HCT116 (cell line): ENCODE data around the gene PACRG. TPM values are rescaled to one million over a fixed set of nuclear protein-coding genes. Genes with fewer than 3 reads are reported as not detected.

ENCODE experiments used
- ATAC-seq: fragments of 200-7000 bp; cut with Tn5 transposase; 2 replicates; pipeline ENCODE4 v1.9.1; 2020; ENCODE audit warnings: mild to moderate bottlenecking, moderate library complexity
- BruUV-seq: library from RNA; stranded (reverse); fragments of 400-500 nt; replicated peaks from 2 replicates; lab custom pipeline; 2021; lab: Mats Ljungman, UMichigan
- CTCF ChIA-PET: fragments of 300-600 bp; sonication (Branson Sonifier 250); formaldehyde crosslinking; loops from one replicate; lab custom pipeline; 2021; ENCODE audit warnings: antibody characterized with exemption; lab: Charles Lee
- POLR2A ChIA-PET: fragments of 300-600, 350-600 bp; sonication (Branson Sonifier 250); formaldehyde crosslinking; loops from one replicate; lab custom pipeline; 2021; ENCODE audit warnings: antibody characterized with exemption; lab: Charles Lee
- RAD21 ChIA-PET, 2 experiments: fragments of 300-600 bp; sonication (Branson Sonifier 250); formaldehyde crosslinking; loops; one replicate each; lab custom pipeline; 2023; ENCODE audit warnings: low total read pairs in 2 of 2; ENCODE audit not compliant: uncharacterized antibody in 2 of 2, unreplicated experiment in 2 of 2, low non-redundant PET in 1 of 2; lab: Charles Lee
- DNase-seq: peaks from one replicate; pipeline ENCODE4 v3.0.0-alpha.2; 2010; ENCODE audit warnings: low read depth, low spot score
- H2AFZ ChIP-seq: fragments of 200-600 bp; shearing (Covaris generic), sonication (generic); 2 replicates; pipeline ENCODE4 v1.6.1; 2017; ENCODE audit warnings: low read depth, mixed run types, mixed read lengths, antibody characterized with exemption, low read length; ENCODE audit not compliant: poor library complexity, severe bottlenecking
- H3K27ac ChIP-seq: 2 replicates; pipeline ENCODE4 v1.5.1; 2012; ENCODE audit warnings: low read depth, low read length
- H3K27me3 ChIP-seq: fragments of 200-600 bp; sonication (generic); 2 replicates; pipeline ENCODE4 v1.6.1; 2016; ENCODE audit warnings: mixed run types, low read length, mixed read lengths; ENCODE audit not compliant: insufficient read depth
- H3K36me3 ChIP-seq, 2 experiments: fragments of 200-500 bp in 1 of 2; fragments of 200-600 bp in 1 of 2; sonication (Bioruptor generic) in 1 of 2; sonication (generic) in 1 of 2; 2 replicates each; pipeline versions ENCODE4 v1.5.1 to v1.6.1; 2014 to 2016; ENCODE audit warnings: low read length in 2 of 2, inconsistent platforms in 1 of 2, mixed read lengths in 1 of 2, mixed run types in 1 of 2; ENCODE audit not compliant: insufficient read depth in 2 of 2, control insufficient read depth in 1 of 2
- H3K4me1 ChIP-seq, 2 experiments: fragments of 200-600 bp in 1 of 2; sonication (generic) in 1 of 2; 2 replicates each; pipeline versions ENCODE4 v1.5.1 to v1.6.1; 2012 to 2017; ENCODE audit warnings: low read length in 2 of 2, inconsistent platforms in 1 of 2, mild to moderate bottlenecking in 1 of 2, mixed read lengths in 1 of 2, mixed run types in 1 of 2, moderate library complexity in 1 of 2; ENCODE audit not compliant: insufficient read depth in 2 of 2, control insufficient read depth in 1 of 2
- H3K4me2 ChIP-seq: fragments of 200-600 bp; sonication (generic); 2 replicates; pipeline ENCODE4 v1.6.1; 2017; ENCODE audit warnings: mixed run types, low read length, mixed read lengths
- H3K4me3 ChIP-seq, 2 experiments: fragments of 200-600 bp in 1 of 2; sonication (generic) in 1 of 2; replicated peaks in 1 of 2; 2 replicates each; pipeline ENCODE4 v1.5.1; 2011 to 2016; ENCODE audit warnings: low read length in 2 of 2, control low read depth in 1 of 2, low read depth in 1 of 2, mild to moderate bottlenecking in 1 of 2, mixed read lengths in 1 of 2, mixed run types in 1 of 2
- H3K79me2 ChIP-seq: fragments of 200-600 bp; sonication (generic); 2 replicates; pipeline ENCODE4 v1.6.1; 2017; ENCODE audit warnings: mild to moderate bottlenecking, mixed run types, low read length, moderate library complexity, mixed read lengths; ENCODE audit not compliant: insufficient read depth
- H3K9ac ChIP-seq: fragments of 200-600 bp; sonication (generic); 2 replicates; pipeline ENCODE4 v1.6.1; 2016; ENCODE audit warnings: low read length, mixed read lengths
- H3K9me2 ChIP-seq: fragments of 200-600 bp; sonication (generic), shearing (Covaris generic); 2 replicates; pipeline ENCODE4 v1.6.1; 2017; ENCODE audit warnings: mixed run types, mild to moderate bottlenecking, moderate library complexity; ENCODE audit not compliant: insufficient read depth
- H3K9me3 ChIP-seq, 2 experiments: fragments of 200-500 bp in 1 of 2; fragments of 200-600 bp in 1 of 2; sonication (Bioruptor generic) in 1 of 2; sonication (generic) in 1 of 2; 2 replicates each; pipeline ENCODE4 v1.6.1; 2014 to 2017; ENCODE audit warnings: low read length in 2 of 2, mixed read lengths in 2 of 2, inconsistent platforms in 1 of 2, low read depth in 1 of 2, mild to moderate bottlenecking in 1 of 2, mixed run types in 1 of 2, moderate library complexity in 1 of 2; ENCODE audit not compliant: control insufficient read depth in 1 of 2, insufficient read depth in 1 of 2
- H4K20me1 ChIP-seq: fragments of 200-600 bp; sonication (generic), shearing (Covaris generic); 2 replicates; pipeline ENCODE4 v1.6.1; 2017; ENCODE audit warnings: mixed run types, mild to moderate bottlenecking, moderate library complexity; ENCODE audit not compliant: insufficient read depth
- CBX3 ChIP-seq: IDR thresholded peaks from 2 replicates; pipeline ENCODE4 v1.6.1; 2012; ENCODE audit warnings: low read depth
- CEBPB ChIP-seq: IDR thresholded peaks from 2 replicates; pipeline ENCODE4 v1.6.1; 2012; ENCODE audit warnings: low read depth
- ELF1 ChIP-seq: IDR thresholded peaks from 2 replicates; pipeline ENCODE4 v1.6.1; 2012; ENCODE audit warnings: low read depth, borderline replicate concordance
- EZH2 ChIP-seq: fragments of 200-600 bp; sonication (generic); IDR thresholded peaks from 2 replicates; pipeline ENCODE4 v1.6.1; 2017; ENCODE audit warnings: antibody characterized with exemption, mixed run types
- EZH2phosphoT487 ChIP-seq: fragments of 200-600 bp; IDR thresholded peaks from 2 replicates; pipeline ENCODE4 v1.6.1; 2018; ENCODE audit warnings: antibody characterized with exemption, borderline replicate concordance
- POLR2A ChIP-seq: IDR thresholded peaks from 2 replicates; pipeline ENCODE4 v1.7.0; 2011; ENCODE audit warnings: borderline replicate concordance; ENCODE audit not compliant: insufficient read depth, insufficient read length; ENCODE audit errors: extremely low read depth
- RAD21 ChIP-seq: IDR thresholded peaks from 2 replicates; pipeline ENCODE4 v1.6.1; 2012; ENCODE audit warnings: low read depth, mild to moderate bottlenecking
- SP1 ChIP-seq: IDR thresholded peaks from 2 replicates; pipeline ENCODE4 v1.6.1; 2012; ENCODE audit warnings: low read depth
- TCF7L2 ChIP-seq: IDR thresholded peaks from 2 replicates; pipeline ENCODE4 v1.7.0; 2011; ENCODE audit warnings: borderline replicate concordance, inconsistent platforms; ENCODE audit not compliant: insufficient read depth, insufficient read length; ENCODE audit errors: extremely low read depth
- ZFX ChIP-seq: fragments of 450-650 bp; IDR thresholded peaks from 2 replicates; pipeline ENCODE4 v1.6.1; 2017
- ZNF274 ChIP-seq: fragments of 200-500 bp; sonication (Bioruptor generic); IDR thresholded peaks from 2 replicates; pipeline ENCODE4 v1.6.1; 2014; ENCODE audit warnings: mild to moderate bottlenecking, low read depth, low read length, inconsistent platforms
- intact Hi-C: fragments of 100-400 bp; cut with micrococcal nuclease; formaldehyde crosslinking; loops from 2 replicates; pipeline ENCODE4 v1.10.0; 2022
- total RNA-seq: library from RNA; stranded (reverse); gene quantifications from one replicate; pipeline ENCODE4 v1.2.1, GENCODE V29; 2021; ENCODE audit not compliant: unreplicated experiment
- TF ChIP-seq, protein P1 (sequence below): IDR thresholded peaks from 2 replicates; pipeline ENCODE4 v1.6.1; 2011; ENCODE audit warnings: mild to moderate bottlenecking, low read length, moderate library complexity; ENCODE audit not compliant: insufficient replicate concordance; ENCODE audit errors: extremely low read depth
- TF ChIP-seq, protein P2 (sequence below): IDR thresholded peaks from 2 replicates; pipeline ENCODE4 v1.6.1; 2012
- TF ChIP-seq, protein P3 (sequence below), 3 experiments: fragments of 200-600 bp in 1 of 3; sonication (generic) in 1 of 3; IDR thresholded peaks in 2 of 3; conservative IDR thresholded peaks in 1 of 3; 2 replicates each; pipeline ENCODE4 v1.5.1; 2012 to 2017; ENCODE audit warnings: low read depth in 2 of 3, low read length in 2 of 3, antibody characterized with exemption in 1 of 3, borderline replicate concordance in 1 of 3, control low read depth in 1 of 3, mild to moderate bottlenecking in 1 of 3, mixed read lengths in 1 of 3, mixed run types in 1 of 3, moderate library complexity in 1 of 3; ENCODE audit not compliant: insufficient read depth in 1 of 3

Gene PACRG
- total RNA-seq, 1 experiment from 2014 or later, result 0.71 TPM

GRCh38 chr6:163179721-163180120 is 451.9 kb downstream of the PACRG start:
- no peak overlapping the region for H3K27ac ChIP-seq
- H3K4me2 ChIP-seq, result no peak overlapping the region
- no peak overlapping the region for H3K9ac ChIP-seq
- H3K9me3 ChIP-seq, result no peaks in the 10 kb centered on the region; a peak in 1 of 4 replicates
- TF ChIP-seq EZH2 (no peak), TCF7L2 (no peak), ELF1 (no peak), EZH2phosphoT487 (no peak), CEBPB (no peak), CBX3 (no peak), SP1 (no peak), ZNF274 (no peak), ZFX (no peak), RAD21 (no peak), POLR2A (no peak)
- TF ChIP-seq, protein P1, sequence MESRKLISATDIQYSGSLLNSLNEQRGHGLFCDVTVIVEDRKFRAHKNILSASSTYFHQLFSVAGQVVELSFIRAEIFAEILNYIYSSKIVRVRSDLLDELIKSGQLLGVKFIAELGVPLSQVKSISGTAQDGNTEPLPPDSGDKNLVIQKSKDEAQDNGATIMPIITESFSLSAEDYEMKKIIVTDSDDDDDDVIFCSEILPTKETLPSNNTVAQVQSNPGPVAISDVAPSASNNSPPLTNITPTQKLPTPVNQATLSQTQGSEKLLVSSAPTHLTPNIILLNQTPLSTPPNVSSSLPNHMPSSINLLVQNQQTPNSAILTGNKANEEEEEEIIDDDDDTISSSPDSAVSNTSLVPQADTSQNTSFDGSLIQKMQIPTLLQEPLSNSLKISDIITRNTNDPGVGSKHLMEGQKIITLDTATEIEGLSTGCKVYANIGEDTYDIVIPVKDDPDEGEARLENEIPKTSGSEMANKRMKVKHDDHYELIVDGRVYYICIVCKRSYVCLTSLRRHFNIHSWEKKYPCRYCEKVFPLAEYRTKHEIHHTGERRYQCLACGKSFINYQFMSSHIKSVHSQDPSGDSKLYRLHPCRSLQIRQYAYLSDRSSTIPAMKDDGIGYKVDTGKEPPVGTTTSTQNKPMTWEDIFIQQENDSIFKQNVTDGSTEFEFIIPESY, result no peak
- TF ChIP-seq, protein P2, sequence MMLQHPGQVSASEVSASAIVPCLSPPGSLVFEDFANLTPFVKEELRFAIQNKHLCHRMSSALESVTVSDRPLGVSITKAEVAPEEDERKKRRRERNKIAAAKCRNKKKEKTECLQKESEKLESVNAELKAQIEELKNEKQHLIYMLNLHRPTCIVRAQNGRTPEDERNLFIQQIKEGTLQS, result no peak
- TF ChIP-seq, protein P3, sequence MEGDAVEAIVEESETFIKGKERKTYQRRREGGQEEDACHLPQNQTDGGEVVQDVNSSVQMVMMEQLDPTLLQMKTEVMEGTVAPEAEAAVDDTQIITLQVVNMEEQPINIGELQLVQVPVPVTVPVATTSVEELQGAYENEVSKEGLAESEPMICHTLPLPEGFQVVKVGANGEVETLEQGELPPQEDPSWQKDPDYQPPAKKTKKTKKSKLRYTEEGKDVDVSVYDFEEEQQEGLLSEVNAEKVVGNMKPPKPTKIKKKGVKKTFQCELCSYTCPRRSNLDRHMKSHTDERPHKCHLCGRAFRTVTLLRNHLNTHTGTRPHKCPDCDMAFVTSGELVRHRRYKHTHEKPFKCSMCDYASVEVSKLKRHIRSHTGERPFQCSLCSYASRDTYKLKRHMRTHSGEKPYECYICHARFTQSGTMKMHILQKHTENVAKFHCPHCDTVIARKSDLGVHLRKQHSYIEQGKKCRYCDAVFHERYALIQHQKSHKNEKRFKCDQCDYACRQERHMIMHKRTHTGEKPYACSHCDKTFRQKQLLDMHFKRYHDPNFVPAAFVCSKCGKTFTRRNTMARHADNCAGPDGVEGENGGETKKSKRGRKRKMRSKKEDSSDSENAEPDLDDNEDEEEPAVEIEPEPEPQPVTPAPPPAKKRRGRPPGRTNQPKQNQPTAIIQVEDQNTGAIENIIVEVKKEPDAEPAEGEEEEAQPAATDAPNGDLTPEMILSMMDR (IDR thresholded peaks at IDR 0.05 in 2 of 3, conservative IDR thresholded peaks at IDR 0.05 in 1 of 3; ENCODE audit: borderline replicate concordance in 1 of 3, insufficient read depth in 1 of 3, low read depth in 2 of 3, low read length in 2 of 3), result no peak
- intact Hi-C loops, result loop anchor here (2.0 to 10.0 kb wide), 4 partner anchors 237 to 928 kb away; no protein-coding TSS in a partner anchor
- ATAC-seq, result no peak
- no peaks in the 10 kb centered on the region for H3K27me3 ChIP-seq
- ChIA-PET POLR2A (no interaction called here), RAD21 (no interaction called here), CTCF (no interaction called here)
- peaks cover 0 to 4% of the 10 kb centered on the region in 2 experiments; a peak in 1 of 4 replicates for H3K4me1 ChIP-seq
- no peaks in the 10 kb centered on the region for H3K9me2 ChIP-seq
- H3K4me3 ChIP-seq, result no peak overlapping the region
- H3K79me2 ChIP-seq, result no peaks in the 10 kb centered on the region
- H4K20me1 ChIP-seq, result no peaks in the 10 kb centered on the region
- no peaks in the 10 kb centered on the region for H3K36me3 ChIP-seq
- DNase-seq, result no peak
- no TSS peak for BruUV-seq
- no peak overlapping the region for H2AFZ ChIP-seq
